HCT116 (cell line): ENCODE measurements around the gene TIE1. TPM values are rescaled to one million over a fixed set of nuclear protein-coding genes. Genes with fewer than 3 reads are reported as not detected.
A peak's percentile ranks its signal among the peaks of the same experiment; 100 is the strongest.

Source experiments
- ATAC-seq: fragments of 200-7000 bp; cut with Tn5 transposase; 2 replicates; pipeline ENCODE4 v1.9.1; 2020; ENCODE audit warnings: mild to moderate bottlenecking, moderate library complexity
- BruUV-seq: library from RNA; stranded (reverse); fragments of 400-500 nt; replicated peaks from 2 replicates; lab custom pipeline; 2021; lab: Mats Ljungman, UMichigan
- CTCF ChIA-PET: fragments of 300-600 bp; sonication (Branson Sonifier 250); formaldehyde crosslinking; loops from one replicate; lab custom pipeline; 2021; ENCODE audit warnings: antibody characterized with exemption; lab: Charles Lee
- POLR2A ChIA-PET: fragments of 300-600, 350-600 bp; sonication (Branson Sonifier 250); formaldehyde crosslinking; loops from one replicate; lab custom pipeline; 2021; ENCODE audit warnings: antibody characterized with exemption; lab: Charles Lee
- RAD21 ChIA-PET, 2 experiments: fragments of 300-600 bp; sonication (Branson Sonifier 250); formaldehyde crosslinking; loops; one replicate each; lab custom pipeline; 2023; ENCODE audit warnings: low total read pairs in 2 of 2; ENCODE audit not compliant: uncharacterized antibody in 2 of 2, unreplicated experiment in 2 of 2, low non-redundant PET in 1 of 2; lab: Charles Lee
- DNase-seq: peaks from one replicate; pipeline ENCODE4 v3.0.0-alpha.2; 2010; ENCODE audit warnings: low read depth, low spot score
- H2AFZ ChIP-seq: fragments of 200-600 bp; shearing (Covaris generic), sonication (generic); 2 replicates; pipeline ENCODE4 v1.6.1; 2017; ENCODE audit warnings: low read depth, mixed run types, mixed read lengths, antibody characterized with exemption, low read length; ENCODE audit not compliant: poor library complexity, severe bottlenecking
- H3K27ac ChIP-seq: 2 replicates; pipeline ENCODE4 v1.5.1; 2012; ENCODE audit warnings: low read depth, low read length
- H3K27me3 ChIP-seq: fragments of 200-600 bp; sonication (generic); 2 replicates; pipeline ENCODE4 v1.6.1; 2016; ENCODE audit warnings: mixed run types, low read length, mixed read lengths; ENCODE audit not compliant: insufficient read depth
- H3K36me3 ChIP-seq, 2 experiments: fragments of 200-500 bp in 1 of 2; fragments of 200-600 bp in 1 of 2; sonication (Bioruptor generic) in 1 of 2; sonication (generic) in 1 of 2; 2 replicates each; pipeline versions ENCODE4 v1.5.1 to v1.6.1; 2014 to 2016; ENCODE audit warnings: low read length in 2 of 2, inconsistent platforms in 1 of 2, mixed read lengths in 1 of 2, mixed run types in 1 of 2; ENCODE audit not compliant: insufficient read depth in 2 of 2, control insufficient read depth in 1 of 2
- H3K4me1 ChIP-seq, 2 experiments: fragments of 200-600 bp in 1 of 2; sonication (generic) in 1 of 2; 2 replicates each; pipeline versions ENCODE4 v1.5.1 to v1.6.1; 2012 to 2017; ENCODE audit warnings: low read length in 2 of 2, inconsistent platforms in 1 of 2, mild to moderate bottlenecking in 1 of 2, mixed read lengths in 1 of 2, mixed run types in 1 of 2, moderate library complexity in 1 of 2; ENCODE audit not compliant: insufficient read depth in 2 of 2, control insufficient read depth in 1 of 2
- H3K4me2 ChIP-seq: fragments of 200-600 bp; sonication (generic); 2 replicates; pipeline ENCODE4 v1.6.1; 2017; ENCODE audit warnings: mixed run types, low read length, mixed read lengths
- H3K4me3 ChIP-seq, 2 experiments: fragments of 200-600 bp in 1 of 2; sonication (generic) in 1 of 2; replicated peaks in 1 of 2; 2 replicates each; pipeline ENCODE4 v1.5.1; 2011 to 2016; ENCODE audit warnings: low read length in 2 of 2, control low read depth in 1 of 2, low read depth in 1 of 2, mild to moderate bottlenecking in 1 of 2, mixed read lengths in 1 of 2, mixed run types in 1 of 2
- H3K79me2 ChIP-seq: fragments of 200-600 bp; sonication (generic); 2 replicates; pipeline ENCODE4 v1.6.1; 2017; ENCODE audit warnings: mild to moderate bottlenecking, mixed run types, low read length, moderate library complexity, mixed read lengths; ENCODE audit not compliant: insufficient read depth
- H3K9ac ChIP-seq: fragments of 200-600 bp; sonication (generic); 2 replicates; pipeline ENCODE4 v1.6.1; 2016; ENCODE audit warnings: low read length, mixed read lengths
- H3K9me2 ChIP-seq: fragments of 200-600 bp; sonication (generic), shearing (Covaris generic); 2 replicates; pipeline ENCODE4 v1.6.1; 2017; ENCODE audit warnings: mixed run types, mild to moderate bottlenecking, moderate library complexity; ENCODE audit not compliant: insufficient read depth
- H3K9me3 ChIP-seq, 2 experiments: fragments of 200-500 bp in 1 of 2; fragments of 200-600 bp in 1 of 2; sonication (Bioruptor generic) in 1 of 2; sonication (generic) in 1 of 2; 2 replicates each; pipeline ENCODE4 v1.6.1; 2014 to 2017; ENCODE audit warnings: low read length in 2 of 2, mixed read lengths in 2 of 2, inconsistent platforms in 1 of 2, low read depth in 1 of 2, mild to moderate bottlenecking in 1 of 2, mixed run types in 1 of 2, moderate library complexity in 1 of 2; ENCODE audit not compliant: control insufficient read depth in 1 of 2, insufficient read depth in 1 of 2
- H4K20me1 ChIP-seq: fragments of 200-600 bp; sonication (generic), shearing (Covaris generic); 2 replicates; pipeline ENCODE4 v1.6.1; 2017; ENCODE audit warnings: mixed run types, mild to moderate bottlenecking, moderate library complexity; ENCODE audit not compliant: insufficient read depth
- ELF1 ChIP-seq: IDR thresholded peaks from 2 replicates; pipeline ENCODE4 v1.6.1; 2012; ENCODE audit warnings: low read depth, borderline replicate concordance
- FOSL1 ChIP-seq: IDR thresholded peaks from 2 replicates; pipeline ENCODE4 v1.6.1; 2012; ENCODE audit warnings: low read depth
- JUND ChIP-seq: IDR thresholded peaks from 2 replicates; pipeline ENCODE4 v1.6.1; 2012
- POLR2A ChIP-seq: IDR thresholded peaks from 2 replicates; pipeline ENCODE4 v1.7.0; 2011; ENCODE audit warnings: borderline replicate concordance; ENCODE audit not compliant: insufficient read depth, insufficient read length; ENCODE audit errors: extremely low read depth
- POLR2AphosphoS5 ChIP-seq: IDR thresholded peaks from 2 replicates; pipeline ENCODE4 v1.6.1; 2011; ENCODE audit warnings: mild to moderate bottlenecking, low read depth, low read length, moderate library complexity
- RAD21 ChIP-seq: IDR thresholded peaks from 2 replicates; pipeline ENCODE4 v1.6.1; 2012; ENCODE audit warnings: low read depth, mild to moderate bottlenecking
- TCF7L2 ChIP-seq: IDR thresholded peaks from 2 replicates; pipeline ENCODE4 v1.7.0; 2011; ENCODE audit warnings: borderline replicate concordance, inconsistent platforms; ENCODE audit not compliant: insufficient read depth, insufficient read length; ENCODE audit errors: extremely low read depth
- YY1 ChIP-seq: IDR thresholded peaks from 2 replicates; pipeline ENCODE4 v1.6.1; 2011; ENCODE audit warnings: low read length, low read depth, moderate library complexity, mild to moderate bottlenecking; ENCODE audit not compliant: insufficient replicate concordance; ENCODE audit errors: extremely low read depth
- ZFX ChIP-seq: fragments of 450-650 bp; IDR thresholded peaks from 2 replicates; pipeline ENCODE4 v1.6.1; 2017
- intact Hi-C: fragments of 100-400 bp; cut with micrococcal nuclease; formaldehyde crosslinking; loops from 2 replicates; pipeline ENCODE4 v1.10.0; 2022
- total RNA-seq: library from RNA; stranded (reverse); gene quantifications from one replicate; pipeline ENCODE4 v1.2.1, GENCODE V29; 2021; ENCODE audit not compliant: unreplicated experiment

Gene TIE1
- total RNA-seq, 1 experiment from 2014 or later: not detected

GRCh38 chr1:43366179-43366578 lies 65.4 kb downstream of the TIE1 start:
- ATAC-seq (peak; percentile 47), DNase-seq (no peak)
- Histone ChIP-seq H3K27me3 (no peaks in the 10 kb centered on the region), H3K9ac (peak overlapping the region; percentile 98), H3K4me1 (peaks cover 10 to 81% of the 10 kb centered on the region in 2 experiments), H3K9me2 (no peaks in the 10 kb centered on the region), H3K27ac (peak overlapping the region; percentile 98), H4K20me1 (peaks cover 3% of the 10 kb centered on the region; the same call in 1 of the 2 replicates), H3K36me3 (peaks cover 20 to 29% of the 10 kb centered on the region in 2 experiments), H3K4me3 (peak overlapping the region; percentile 75 to 98), H3K9me3 (no peaks in the 10 kb centered on the region), H2AFZ (no peak overlapping the region), H3K4me2 (peak overlapping the region; percentile 94), H3K79me2 (peaks cover 61% of the 10 kb centered on the region)
- RAD21 ChIA-PET: no interaction called here
- POLR2A ChIA-PET: no interaction called here
- intact Hi-C loops: no loop called here
- TF ChIP-seq ZFX: no peak
- no peak for TF ChIP-seq ELF1
- peak; percentile 20 for TF ChIP-seq TCF7L2
- TF ChIP-seq POLR2AphosphoS5: peak; percentile 85
- no peak for TF ChIP-seq RAD21
- TF ChIP-seq POLR2A: peak; percentile 68
- no peak for TF ChIP-seq JUND
- CTCF ChIA-PET: no interaction called here
- no TSS peak for BruUV-seq

GRCh38 chr1:43366601-43367025 lies 65.8 kb downstream of the TIE1 start:
- no peak for DNase-seq
- ChIA-PET POLR2A (interaction anchor here (1.2 to 2.5 kb wide), 2 partner anchors 9 to 12 kb away, joined by 3 to 26 read pairs; partner anchors contain the start of gene CDC20), CTCF (no interaction called here), RAD21 (no interaction called here)
- peaks cover 12 to 81% of the 10 kb centered on the region in 2 experiments for H3K4me1 ChIP-seq
- H3K4me3 ChIP-seq: peak overlapping the region; percentile 75 to 98
- ATAC-seq: peak; percentile 10
- peak overlapping the region; percentile 94 for H3K4me2 ChIP-seq
- BruUV-seq: no TSS peak
- H3K79me2 ChIP-seq: peaks cover 57% of the 10 kb centered on the region
- peaks cover 3% of the 10 kb centered on the region; the same call in 1 of the 2 replicates for H4K20me1 ChIP-seq
- TF ChIP-seq YY1 (peak; percentile 27), FOSL1 (no peak)
- peak overlapping the region; percentile 98 for H3K27ac ChIP-seq
- no peak overlapping the region for H2AFZ ChIP-seq
- no peaks in the 10 kb centered on the region for H3K27me3 ChIP-seq
- H3K36me3 ChIP-seq: peaks cover 16 to 25% of the 10 kb centered on the region in 2 experiments
- H3K9ac ChIP-seq: peak overlapping the region; percentile 98
- H3K9me3 ChIP-seq: no peaks in the 10 kb centered on the region
- intact Hi-C loops: no loop called here
- no peaks in the 10 kb centered on the region for H3K9me2 ChIP-seq
